Measurements from ENCODE around the gene FOSL2.

FOSL2 gene

DNA sequence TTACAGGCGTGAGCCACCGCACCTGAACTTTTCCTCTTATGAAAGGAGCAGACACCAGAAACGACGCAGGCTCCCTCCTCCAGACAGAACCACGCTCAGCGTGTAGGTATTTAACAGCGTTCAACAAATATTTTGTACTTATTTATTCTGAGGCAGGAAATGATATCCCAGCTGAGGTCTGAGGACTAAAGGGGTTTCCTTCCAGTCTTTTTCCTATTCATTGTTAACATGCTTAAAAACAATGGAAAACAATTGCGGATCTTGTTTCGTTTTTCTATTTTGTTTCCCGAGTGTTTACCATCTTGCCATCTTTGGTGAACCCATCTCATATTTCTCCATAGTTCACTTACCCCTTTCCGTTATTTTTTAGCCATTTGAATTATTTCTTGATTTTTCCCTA, 43.7 kb upstream of the FOSL2 start:
- H3K9ac ChIP-seq: no peak overlapping the region
- H3K27ac ChIP-seq: no peak overlapping the region
- no peaks in the 10 kb centered on the region for H4K20me1 ChIP-seq
- no peaks in the 10 kb centered on the region for H3K9me3 ChIP-seq
- H3K4me2 ChIP-seq: no peak overlapping the region
- no peak overlapping the region for H3K4me3 ChIP-seq
- H3K36me3 ChIP-seq: no peaks in the 10 kb centered on the region
- peaks cover 15% of the 10 kb centered on the region for H3K4me1 ChIP-seq
- no peaks in the 10 kb centered on the region for H3K27me3 ChIP-seq
- TF ChIP-seq Cebpa-rat (IDR thresholded peaks at IDR 0.05): no peak

DNA sequence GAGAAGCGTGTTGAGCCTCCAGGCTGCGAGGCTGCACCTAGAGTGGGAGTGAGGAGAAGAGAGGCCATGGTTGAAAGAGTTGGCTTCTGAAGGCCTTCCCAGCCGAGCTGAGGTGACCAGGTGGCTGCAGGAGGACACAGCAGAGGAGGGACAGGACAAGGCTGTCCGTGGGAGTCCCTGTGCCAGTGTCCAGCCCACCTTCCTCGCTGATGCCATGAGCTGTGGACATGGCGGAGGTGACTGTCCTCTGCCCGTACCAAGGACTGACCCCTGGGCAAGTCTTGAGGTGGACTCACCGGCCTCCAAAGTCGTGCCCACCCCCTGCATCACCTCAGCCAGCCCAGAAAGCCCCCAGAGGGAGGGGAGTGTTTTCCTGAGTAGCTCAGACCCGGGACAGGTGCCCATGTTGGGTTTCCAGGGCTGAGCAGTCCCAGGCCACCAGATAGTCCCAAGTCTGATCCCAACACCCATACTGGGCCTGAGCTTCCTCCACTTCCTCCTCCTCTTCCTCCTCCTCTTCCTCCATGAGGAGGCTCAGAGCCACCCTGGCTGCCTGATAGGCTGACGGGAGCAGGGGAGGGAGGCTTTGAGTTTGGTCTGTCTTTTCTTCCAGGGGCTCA, 43.0 kb upstream of the FOSL2 start:
- no peak overlapping the region for H3K9ac ChIP-seq
- no peak for TF ChIP-seq Cebpa-rat (IDR thresholded peaks at IDR 0.05)

DNA sequence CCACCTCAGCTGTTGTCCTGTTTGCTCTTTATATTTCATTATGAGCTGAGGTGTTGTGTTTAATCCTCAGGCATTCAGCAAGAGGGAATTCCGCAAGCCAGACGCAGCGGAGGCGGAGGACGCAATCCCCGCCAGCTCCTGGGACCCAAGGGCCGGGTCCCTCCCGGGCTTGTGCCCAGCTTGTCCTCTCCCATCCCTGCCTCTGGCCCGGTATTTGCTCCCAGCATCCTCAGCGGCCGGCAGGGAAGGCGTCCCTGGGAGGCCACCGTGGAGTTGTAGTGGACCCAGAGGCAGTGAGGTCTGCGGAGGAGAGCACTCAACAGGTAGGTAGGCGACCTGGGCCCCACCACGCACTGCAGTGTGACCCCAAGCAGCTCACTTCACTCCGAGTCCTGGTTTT, 42.5 kb upstream of the FOSL2 start:
- H3K9ac ChIP-seq: no peak overlapping the region
- no peaks in the 10 kb centered on the region for H3K36me3 ChIP-seq
- H3K27ac ChIP-seq: no peak overlapping the region
- no peaks in the 10 kb centered on the region for H3K27me3 ChIP-seq
- peaks cover 15% of the 10 kb centered on the region for H3K4me1 ChIP-seq
- no peak overlapping the region for H3K4me2 ChIP-seq
- no peaks in the 10 kb centered on the region for H4K20me1 ChIP-seq
- no peak overlapping the region for H3K4me3 ChIP-seq
- H3K9me3 ChIP-seq: no peaks in the 10 kb centered on the region
- TF ChIP-seq Cebpa-rat (IDR thresholded peaks at IDR 0.05): no peak

More for the DNA sequence above, 43.0 kb upstream of the FOSL2 start:
- H3K27me3 ChIP-seq: no peaks in the 10 kb centered on the region
- H3K36me3 ChIP-seq: no peaks in the 10 kb centered on the region
- H3K4me1 ChIP-seq: peaks cover 15% of the 10 kb centered on the region
- H3K27ac ChIP-seq: no peak overlapping the region
- no peaks in the 10 kb centered on the region for H4K20me1 ChIP-seq
- no peak overlapping the region for H3K4me2 ChIP-seq
- no peak overlapping the region for H3K4me3 ChIP-seq
- H3K9me3 ChIP-seq: no peaks in the 10 kb centered on the region

DNA sequence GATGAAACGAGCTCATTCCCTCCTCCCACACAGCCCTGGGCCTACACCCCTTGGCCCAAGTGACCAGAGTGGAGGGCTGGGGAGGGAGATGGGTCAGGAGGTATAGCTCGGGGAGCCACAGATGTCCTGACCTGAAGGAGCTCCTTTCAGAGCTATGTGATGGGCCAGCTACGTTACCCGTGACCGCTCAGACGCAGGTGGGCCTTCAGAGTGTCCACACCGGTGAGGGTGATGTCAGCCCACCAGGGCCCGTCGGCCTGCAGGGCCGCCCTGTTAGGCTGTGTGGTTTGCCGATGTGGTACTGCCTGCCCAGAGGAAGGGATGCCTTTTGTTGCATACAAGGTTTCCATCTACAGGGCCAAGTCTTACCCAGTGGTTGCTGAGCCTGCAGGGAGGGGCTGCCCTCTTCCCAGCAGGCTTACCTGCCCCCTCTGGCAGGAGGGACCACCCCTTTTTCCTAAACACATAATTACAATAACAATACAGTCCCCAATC, 41.8 kb upstream of the FOSL2 start:
- no peak for TF ChIP-seq Cebpa-rat (IDR thresholded peaks at IDR 0.05)
- Histone ChIP-seq H3K4me1 (peaks cover 16% of the 10 kb centered on the region), H3K9me3 (no peaks in the 10 kb centered on the region), H3K27me3 (no peaks in the 10 kb centered on the region), H3K4me2 (no peak overlapping the region), H3K36me3 (no peaks in the 10 kb centered on the region), H3K4me3 (no peak overlapping the region), H3K9ac (no peak overlapping the region), H3K27ac (no peak overlapping the region), H4K20me1 (no peaks in the 10 kb centered on the region)

DNA sequence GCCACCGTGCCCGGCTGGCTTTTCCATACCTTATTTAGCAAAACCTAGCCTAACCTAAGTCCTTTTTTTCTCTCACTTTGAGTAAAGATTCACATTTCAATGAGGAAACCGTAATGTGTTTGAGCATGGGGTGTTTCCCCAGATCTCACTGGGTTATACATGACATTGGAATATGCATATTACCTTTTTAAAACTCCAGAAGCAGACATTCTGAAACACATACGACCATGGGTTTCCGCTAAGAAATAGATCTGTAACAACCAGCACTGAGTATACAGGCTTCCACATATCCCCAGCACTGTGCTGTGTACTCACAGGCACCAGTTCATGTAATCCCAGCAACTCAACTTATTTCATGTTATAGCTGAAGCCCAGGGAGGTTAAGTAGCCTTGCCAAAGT, 41.0 kb upstream of the FOSL2 start:
- TF ChIP-seq Cebpa-rat (IDR thresholded peaks at IDR 0.05): no peak
- H3K27ac ChIP-seq: no peak overlapping the region
- H3K27me3 ChIP-seq: no peaks in the 10 kb centered on the region
- no peak overlapping the region for H3K4me3 ChIP-seq
- H3K4me2 ChIP-seq: no peak overlapping the region
- no peaks in the 10 kb centered on the region for H4K20me1 ChIP-seq
- H3K9ac ChIP-seq: no peak overlapping the region
- H3K36me3 ChIP-seq: no peaks in the 10 kb centered on the region
- peaks cover 24% of the 10 kb centered on the region for H3K4me1 ChIP-seq
- no peaks in the 10 kb centered on the region for H3K9me3 ChIP-seq

DNA sequence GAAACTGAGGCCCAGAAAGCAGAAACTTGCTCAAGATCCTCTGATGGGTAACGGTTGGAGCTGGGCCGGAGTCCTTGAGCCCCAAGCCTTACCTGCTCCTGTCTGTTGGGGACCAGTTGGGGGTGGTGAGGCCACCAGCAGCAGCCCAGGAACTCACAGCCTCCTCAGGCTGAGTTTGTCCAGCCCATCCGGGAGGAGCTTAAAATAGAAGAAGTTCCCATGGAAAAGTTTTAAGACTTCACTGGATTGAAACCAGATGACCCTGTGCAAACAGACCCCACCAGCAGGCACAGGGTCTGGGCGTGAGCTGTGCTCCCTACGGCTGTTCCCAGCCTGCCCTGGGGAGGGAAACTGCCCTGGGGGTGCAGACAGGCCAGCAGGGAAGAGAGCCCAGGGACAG, 40.6 kb upstream of the FOSL2 start:
- Histone ChIP-seq H3K4me3 (no peak overlapping the region), H3K27me3 (no peaks in the 10 kb centered on the region), H3K36me3 (no peaks in the 10 kb centered on the region), H4K20me1 (no peaks in the 10 kb centered on the region), H3K27ac (no peak overlapping the region), H3K4me1 (peaks cover 24% of the 10 kb centered on the region), H3K9ac (no peak overlapping the region), H3K9me3 (no peaks in the 10 kb centered on the region), H3K4me2 (no peak overlapping the region)
- TF ChIP-seq Cebpa-rat (IDR thresholded peaks at IDR 0.05): no peak

DNA sequence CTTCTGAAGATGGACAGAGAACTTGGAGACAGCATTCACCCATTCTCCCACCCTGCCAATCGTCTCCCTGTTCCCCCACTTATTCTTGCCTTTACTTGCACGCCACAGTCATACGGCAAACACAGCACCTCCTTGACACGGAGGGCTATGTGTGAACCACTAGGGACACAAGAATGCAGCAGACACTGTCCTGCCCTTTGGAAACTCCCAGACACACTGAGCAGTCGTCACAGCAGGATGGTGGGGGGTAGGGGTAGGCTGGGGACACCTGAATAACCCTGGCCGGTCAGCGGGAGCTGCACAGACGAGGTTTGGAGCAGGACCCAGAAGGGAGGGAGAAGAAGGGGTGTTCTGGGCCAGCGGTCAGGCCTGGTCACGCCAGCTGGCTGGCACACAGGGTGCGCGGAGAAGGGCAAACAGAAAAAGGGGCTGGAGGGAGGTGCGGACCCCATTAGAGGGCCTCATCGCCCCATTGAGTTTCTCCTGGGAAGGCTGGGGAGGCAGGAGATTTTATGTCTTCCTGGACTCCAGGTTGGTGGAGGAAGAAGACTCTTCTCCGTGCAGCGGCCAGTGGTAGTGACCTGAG, 40.0 kb upstream of the FOSL2 start:
- Histone ChIP-seq H3K4me2 (no peak overlapping the region), H4K20me1 (no peaks in the 10 kb centered on the region), H3K9ac (no peak overlapping the region), H3K36me3 (no peaks in the 10 kb centered on the region), H3K9me3 (no peaks in the 10 kb centered on the region), H3K4me1 (peaks cover 18% of the 10 kb centered on the region), H3K27ac (no peak overlapping the region), H3K4me3 (no peak overlapping the region), H3K27me3 (no peaks in the 10 kb centered on the region)
- no peak for TF ChIP-seq Cebpa-rat (IDR thresholded peaks at IDR 0.05)

DNA sequence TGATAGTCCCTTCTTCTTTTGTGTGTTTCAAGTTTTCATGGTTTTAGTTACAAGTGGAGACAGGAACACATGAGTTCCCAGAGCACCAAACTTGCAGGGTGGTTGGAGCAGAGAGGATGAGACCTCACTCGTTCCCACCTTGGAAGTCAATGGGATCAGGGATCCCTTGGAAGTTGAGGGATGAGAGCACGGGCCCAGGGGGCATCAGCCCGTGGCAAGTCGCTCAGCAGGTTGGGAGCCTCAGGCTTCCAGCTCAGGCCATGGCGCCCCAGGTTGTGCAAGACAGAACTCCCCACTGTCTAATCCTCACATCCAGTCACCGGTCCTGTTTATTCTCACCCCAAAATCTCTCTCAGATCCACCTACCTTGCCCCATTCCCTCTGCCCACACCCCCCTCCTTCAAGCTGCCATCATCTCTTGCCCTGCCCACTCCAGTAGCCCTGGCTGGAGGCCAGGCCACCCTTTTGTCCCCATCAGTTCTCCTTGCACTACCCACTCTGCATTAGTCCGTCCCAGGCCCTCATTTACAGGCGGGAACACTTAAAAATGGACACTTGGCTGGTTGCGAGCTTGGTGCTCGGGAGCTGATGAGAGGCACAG, 37.6 kb upstream of the FOSL2 start:
- Histone ChIP-seq H3K9me3 (no peaks in the 10 kb centered on the region), H3K27me3 (no peaks in the 10 kb centered on the region), H3K4me1 (peaks cover 28% of the 10 kb centered on the region), H3K27ac (no peak overlapping the region), H3K4me3 (no peak overlapping the region), H3K9ac (no peak overlapping the region), H4K20me1 (no peaks in the 10 kb centered on the region), H3K36me3 (no peaks in the 10 kb centered on the region), H3K4me2 (no peak overlapping the region)
- no peak for TF ChIP-seq Cebpa-rat (IDR thresholded peaks at IDR 0.05)

DNA sequence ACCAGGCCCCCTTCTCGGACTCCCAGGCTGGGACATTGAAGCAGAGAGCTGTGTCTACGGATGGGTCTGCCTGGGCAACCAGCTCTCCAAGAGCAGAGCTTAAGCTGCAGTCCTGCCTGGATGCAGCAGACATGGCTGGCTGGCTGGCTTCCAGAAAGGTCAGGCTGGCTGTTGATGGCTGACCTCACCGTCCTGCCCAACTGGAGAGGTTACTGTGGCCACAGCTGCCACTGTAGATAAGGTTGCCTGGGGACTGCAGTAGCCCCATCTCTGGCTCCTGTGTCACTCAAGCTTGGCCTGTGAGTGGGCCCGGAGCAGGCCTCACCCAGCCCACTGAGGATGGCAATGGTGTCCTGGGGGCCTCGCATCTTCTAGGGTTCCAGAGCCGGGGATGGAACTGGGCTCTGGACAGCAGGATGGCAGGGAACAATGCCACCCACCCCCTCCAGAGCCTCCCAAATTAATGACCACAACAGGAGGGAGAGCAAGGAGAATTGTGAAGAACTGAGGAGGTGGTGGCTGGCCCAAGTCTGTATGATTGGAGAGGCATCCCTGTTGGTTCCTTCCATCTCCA, 37.0 kb upstream of the FOSL2 start:
- Histone ChIP-seq H4K20me1 (no peaks in the 10 kb centered on the region), H3K4me2 (no peak overlapping the region), H3K9ac (no peak overlapping the region), H3K4me3 (no peak overlapping the region), H3K27ac (no peak overlapping the region), H3K36me3 (no peaks in the 10 kb centered on the region), H3K4me1 (peaks cover 34% of the 10 kb centered on the region), H3K9me3 (no peaks in the 10 kb centered on the region), H3K27me3 (no peaks in the 10 kb centered on the region)
- no peak for TF ChIP-seq Cebpa-rat (IDR thresholded peaks at IDR 0.05)
